IPS DF 19.7 (cell line): Measurements from ENCODE around the gene NFATC2.
"Not testable (repeated sequence)": the region's sequence is repeated elsewhere in the genome, so short reads cannot be mapped to it uniquely, and the experiment has no call there.

ENCODE experiments used
- DNase-seq: peaks from one replicate; pipeline ENCODE4 v3.0.0-alpha.2; 2013; ENCODE audit warnings: low read depth, low spot score

Gene NFATC2

DNA sequence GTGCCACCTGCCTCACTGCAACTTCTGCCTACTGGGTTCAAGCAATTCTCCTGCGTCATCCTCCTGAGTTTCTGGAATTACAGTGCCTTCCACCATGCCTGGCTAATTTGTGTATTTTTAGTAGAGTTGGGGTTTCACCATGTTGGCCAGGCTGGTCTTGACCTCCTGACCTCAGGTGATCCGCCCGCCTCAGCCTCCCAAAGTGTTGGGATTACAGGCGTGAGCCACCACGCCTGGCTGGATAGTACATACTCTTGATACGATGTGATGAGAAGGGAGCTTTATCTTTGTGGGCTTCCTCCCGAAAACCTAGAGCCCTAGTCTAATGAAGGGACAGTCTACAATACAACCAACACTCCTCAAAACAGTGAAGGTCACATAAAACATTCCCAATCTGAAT lies 2.4 kb downstream of the NFATC2 start:
- DNase-seq = not testable (repeated sequence)

DNA sequence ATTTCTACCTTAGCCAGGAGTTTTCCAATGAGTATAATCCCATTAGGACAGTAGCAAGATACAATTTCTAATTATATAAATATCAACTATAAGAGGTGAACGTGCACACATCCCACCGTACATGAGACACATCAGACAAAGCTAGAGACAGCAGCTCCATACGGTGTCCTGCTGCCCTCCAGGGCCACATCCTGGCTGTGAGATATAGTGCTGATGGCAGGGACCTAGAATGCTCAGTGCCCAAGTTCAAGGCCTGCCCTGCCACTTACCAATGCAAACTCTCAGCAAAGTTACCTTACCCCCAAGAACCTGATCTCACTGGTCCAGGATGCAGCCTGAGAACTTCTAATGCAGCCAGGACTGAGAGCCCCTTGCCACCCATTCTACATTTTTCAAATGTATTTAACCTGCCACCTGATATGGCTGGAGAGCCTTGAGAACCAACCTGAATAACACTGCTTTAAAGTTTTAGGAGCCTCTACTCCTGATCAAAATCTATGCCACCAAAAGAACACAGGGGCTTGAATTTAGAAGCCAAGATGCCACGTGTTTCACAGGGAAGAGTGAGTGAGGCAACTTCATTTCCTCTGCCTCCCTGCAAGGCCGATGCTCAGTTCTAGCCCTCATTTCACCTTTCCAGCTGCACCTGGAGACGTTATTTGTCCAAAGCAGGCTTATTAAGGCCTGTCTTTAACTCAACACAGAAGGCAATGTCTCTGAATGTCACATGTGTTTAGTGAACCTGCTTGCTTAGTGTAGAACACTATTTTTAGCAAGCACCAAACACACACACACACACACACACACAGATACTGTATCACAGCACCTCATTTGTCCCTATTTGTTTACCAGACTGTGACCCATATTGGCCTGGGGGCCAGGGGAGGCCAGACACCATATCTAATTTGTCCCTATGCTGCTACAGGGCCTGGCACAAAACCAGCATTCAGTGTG lies 6.1 kb downstream of the NFATC2 start:
- no peak for DNase-seq

DNA sequence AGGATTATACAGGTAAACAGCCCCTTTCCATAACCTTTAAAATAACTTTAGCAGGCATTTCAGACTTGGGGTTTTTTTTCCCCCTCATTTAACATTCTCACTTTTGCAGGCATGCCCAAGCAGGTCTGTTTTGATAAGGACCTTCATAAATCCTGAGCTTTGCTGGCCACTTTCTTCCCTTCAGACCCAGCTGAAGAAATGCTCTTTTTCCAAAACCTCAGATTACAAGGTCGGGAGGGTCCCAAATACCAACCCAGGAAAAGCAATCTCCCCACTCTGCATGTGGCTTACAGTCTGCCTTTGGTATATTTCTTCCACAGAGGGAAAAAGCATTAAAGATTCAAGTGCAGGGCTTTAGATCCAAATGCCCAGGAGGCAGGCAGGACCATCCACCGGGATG lies 6.8 kb downstream of the NFATC2 start:
- DNase-seq = no peak

DNA sequence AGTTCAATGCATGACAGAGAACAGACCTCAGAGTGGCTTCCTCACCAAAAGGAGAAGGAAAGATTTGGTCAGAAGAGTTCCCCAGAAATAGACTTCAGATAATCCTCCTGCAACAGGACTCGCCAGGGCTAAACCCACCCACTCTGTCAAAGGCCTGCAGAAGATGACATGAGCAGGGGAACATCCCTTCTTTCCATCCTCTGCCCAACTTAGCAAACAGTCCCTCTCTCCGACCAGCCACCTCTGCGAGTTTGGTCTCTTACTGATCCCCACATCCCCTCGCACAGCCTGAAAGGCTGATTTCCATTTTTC lies 7.5 kb downstream of the NFATC2 start:
- no peak for DNase-seq

DNA sequence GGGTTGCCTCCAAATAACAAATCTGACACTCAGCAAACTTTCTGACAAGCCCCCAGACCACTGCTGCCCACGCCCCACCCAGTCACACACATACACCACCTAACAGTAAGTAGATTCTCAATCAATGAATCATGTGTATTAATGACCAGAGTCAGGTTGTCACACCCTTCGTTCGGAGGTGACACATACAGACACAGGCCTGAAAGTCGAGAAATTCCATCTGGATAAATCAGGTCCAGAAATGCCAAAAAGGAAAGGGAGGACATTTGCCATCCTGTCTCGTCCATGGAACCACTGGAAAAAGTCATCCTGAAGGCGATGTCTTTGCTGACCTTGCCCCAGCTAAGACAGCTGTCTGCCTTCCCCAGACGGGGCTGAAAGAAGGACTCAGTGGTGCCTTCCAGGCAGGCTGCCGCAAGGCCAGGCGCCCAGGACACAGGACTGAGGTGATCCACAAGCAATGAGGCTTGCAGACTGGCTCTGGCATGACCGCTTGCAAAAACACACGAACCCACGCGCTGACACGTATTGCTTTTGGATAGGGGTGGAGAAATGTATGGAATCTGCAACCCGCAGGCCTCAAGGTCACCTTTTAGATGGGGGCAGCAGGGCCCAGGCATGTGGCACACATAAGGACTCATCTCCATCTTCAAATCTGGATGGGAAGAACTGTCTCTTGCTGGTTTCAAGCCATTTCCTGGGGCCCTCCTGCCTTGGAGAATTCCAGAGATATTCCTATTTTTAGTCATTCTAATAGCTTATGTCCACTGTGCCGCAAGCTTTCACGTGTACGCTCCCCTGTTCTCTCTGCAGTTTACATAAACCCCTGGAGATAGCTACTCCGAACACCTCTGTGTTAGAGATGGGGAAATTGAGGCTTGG lies 9.0 kb downstream of the NFATC2 start:
- no peak for DNase-seq

DNA sequence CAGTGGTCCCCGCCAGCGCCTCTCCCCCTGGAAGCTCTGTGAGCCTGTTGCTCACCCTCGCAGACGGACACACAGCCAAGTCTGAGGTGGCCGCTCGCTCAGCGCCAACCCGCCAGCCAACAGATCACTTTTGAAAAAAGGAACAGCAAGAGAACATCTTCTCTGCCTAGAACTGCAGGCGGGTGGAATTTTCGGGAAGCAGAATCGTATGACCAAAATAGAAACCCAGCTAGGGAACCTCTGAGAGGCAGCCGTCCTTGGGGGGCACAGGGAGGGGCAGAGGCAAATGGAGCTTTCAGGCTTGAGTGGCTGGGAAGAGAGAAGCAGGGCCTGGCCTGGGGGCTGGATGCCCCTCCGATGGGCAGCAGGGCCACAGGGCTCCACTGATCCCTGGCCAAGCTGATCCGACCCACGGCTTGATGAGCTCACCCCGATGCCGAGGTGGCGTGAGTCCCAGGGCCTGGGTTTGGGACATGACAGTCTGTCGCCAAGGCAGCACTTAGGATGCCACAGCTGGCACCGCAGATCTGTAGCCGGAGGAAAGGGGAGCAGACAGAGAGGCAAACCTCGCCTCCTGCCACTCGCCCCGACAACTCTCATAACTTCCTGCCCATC lies 9.8 kb downstream of the NFATC2 start:
- DNase-seq = no peak

DNA sequence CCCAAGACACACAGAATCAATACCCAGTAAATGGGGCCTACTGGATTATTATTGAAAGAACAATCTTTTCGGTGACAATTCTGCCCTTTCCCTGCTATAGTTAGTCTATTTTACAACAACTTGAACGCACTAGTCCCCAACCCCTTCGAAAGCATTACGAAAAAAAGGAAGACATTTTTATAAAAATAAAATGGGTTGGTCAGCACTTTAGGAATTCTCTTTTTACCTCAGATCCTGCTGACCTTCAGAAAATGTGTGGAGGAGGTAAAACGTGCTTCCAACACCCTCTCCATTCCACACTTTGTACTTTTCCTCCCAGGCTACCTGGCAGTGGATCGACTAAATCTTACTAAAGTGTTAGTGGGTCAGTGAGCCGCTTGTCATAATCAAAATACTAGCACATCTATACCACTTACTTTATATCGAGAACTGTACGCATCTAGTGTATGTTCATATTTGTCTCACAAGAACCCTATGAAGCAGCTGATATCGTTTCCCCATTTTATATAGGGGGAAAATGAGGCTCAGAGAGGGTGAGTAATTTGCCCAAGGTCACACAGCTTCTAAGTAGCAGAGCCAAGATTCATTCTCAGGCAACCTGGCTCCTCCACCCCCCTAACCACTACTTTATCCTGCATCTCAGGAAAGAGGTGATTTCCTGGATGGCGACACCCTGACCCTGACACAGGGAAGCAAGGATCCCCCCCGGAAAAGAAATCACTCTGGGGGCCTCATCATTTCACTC lies 10.6 kb downstream of the NFATC2 start:
- no peak for DNase-seq

DNA sequence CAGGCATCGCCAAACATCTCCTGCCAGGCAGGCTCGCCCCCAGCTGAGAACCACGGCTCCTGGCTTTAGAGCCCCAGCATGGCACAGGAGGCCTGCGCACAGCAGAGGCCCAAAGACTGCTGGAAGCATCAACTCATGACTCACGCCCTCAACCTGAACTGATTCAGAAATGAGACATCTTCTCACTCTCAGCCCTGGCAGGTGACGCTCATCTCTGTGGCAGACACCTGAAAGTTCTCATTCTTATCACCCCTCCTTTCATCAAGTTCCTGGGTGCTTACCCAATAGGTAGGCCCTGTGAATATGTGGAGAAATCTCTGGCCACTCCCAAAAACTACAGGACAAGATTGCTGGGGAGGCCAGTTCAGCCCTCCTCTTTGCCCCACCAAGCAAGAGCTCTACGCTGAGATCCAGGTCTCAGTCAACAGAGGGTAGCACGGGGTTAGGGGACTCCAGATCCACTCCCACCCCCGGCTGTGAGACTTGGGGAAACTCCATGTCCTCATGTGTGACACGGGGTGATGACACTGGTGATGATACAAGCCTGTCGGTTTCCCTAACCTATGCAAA lies 11.3 kb downstream of the NFATC2 start:
- DNase-seq = no peak

DNA sequence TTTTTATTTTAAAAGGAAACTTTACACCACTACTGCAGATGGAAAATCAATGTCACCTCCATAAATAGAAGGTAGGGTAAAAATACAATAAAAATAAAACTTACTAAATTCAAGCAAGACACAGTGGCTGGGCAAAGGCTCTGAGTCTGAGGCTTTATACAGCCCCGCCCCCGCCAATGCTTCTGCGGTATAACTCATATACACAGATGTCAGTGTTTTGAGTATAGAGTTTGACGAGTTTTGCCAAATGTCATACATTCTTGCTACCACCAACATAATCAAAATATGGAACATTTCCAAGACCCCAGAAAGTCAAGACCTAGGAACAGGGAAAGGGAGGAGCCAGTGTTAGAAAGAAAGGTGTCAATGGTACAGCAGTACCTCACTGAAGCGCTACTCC lies 12.8 kb downstream of the NFATC2 start:
- no peak for DNase-seq

DNA sequence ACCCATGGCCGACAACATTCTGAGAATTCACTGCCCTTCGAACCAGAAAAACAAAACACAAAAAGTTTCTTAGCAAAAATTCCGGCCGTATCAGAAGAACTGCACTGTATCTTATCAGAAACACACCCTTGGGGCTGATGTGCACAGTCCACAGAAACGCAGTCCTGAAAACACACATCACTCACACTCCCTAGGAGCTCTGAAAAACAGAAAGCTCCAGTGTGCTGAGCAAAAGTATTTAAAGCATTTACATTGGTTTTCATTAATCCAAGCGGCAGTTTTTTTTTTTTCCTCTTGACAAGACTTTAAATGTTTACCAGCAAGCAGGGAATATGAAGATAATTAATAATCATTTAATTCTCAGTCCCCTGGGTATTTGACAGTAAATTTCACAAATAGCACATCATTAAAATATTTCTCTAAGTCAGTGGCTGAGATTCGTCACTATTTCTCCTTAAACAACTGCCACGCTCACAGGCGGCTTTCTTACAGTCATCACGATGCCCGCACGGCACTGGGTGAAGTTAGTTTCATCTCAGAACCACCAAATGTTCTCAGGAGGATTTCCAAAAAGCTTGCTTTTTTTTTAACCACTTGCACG lies 13.3 kb downstream of the NFATC2 start:
- DNase-seq = no peak

DNA sequence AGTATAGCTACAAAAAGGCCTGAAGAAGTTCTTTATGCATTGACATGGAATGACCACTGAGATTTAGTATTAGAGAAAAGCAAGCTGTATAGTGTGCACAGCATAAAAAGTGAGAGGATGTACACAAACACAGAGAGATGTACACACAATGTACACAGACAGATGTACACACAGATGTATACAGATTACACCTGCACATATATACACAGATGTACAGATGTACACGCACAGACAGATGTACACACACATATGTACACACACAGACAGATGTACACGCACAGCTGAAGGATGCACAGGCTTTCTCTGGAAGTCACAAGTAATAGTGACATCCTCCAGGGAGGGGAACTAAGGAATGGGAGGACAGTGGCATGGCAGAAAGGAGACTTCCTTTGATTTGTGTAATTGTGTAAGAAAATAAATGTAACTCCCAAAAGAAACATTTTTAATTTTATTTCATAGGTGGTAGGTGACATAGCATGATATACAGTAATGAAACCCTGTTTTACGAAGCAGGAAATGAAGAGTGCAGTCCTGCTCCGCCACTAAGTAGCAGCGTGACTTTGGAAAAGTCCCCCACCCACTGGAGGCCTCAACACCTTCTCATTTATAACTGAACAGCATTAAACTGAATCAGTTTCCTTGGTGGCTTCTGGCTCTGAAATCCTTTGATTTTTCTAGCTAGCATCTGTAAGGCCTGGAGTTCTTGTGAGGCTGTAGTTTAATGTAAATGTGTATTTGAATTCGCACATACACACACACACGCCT lies 14.1 kb downstream of the NFATC2 start:
- no peak for DNase-seq

DNA sequence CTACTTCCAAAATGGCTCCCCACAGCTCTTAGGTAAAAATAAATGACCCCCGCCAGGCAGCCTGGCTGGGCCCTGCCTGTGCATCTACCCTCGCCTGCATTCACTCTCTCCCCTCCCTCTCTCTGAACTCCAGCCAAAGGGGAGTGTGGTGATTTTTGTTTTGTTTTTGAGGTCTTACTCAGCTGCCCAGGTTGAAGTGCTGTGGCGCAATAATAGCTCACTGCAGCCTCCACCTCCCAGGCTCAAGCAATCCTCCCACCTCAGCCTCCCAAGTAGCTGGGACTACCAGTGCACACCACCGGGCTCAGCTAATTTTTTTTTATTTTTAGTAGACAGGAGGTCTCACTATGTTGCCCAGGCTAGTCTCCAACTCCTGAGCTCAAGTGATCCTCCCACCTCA lies 15.8 kb downstream of the NFATC2 start:
- no peak for DNase-seq

DNA sequence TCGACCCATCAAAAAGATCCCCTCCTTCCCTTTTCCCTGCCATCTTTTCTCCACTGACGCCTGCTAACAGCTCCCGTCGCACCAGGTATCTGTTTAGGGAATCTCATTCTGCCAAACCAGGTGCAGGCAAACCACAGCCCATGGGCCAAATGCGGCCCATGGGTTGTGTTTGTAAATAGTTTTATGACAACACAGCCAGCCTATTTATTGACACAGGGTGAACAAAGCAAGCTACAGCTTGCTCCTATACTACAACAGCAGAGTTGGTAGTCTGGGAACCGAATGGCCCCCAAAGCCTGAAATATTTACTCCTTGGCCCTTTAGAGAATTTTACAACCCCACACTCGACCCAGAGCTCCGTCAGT lies 16.4 kb downstream of the NFATC2 start:
- no peak for DNase-seq

DNA sequence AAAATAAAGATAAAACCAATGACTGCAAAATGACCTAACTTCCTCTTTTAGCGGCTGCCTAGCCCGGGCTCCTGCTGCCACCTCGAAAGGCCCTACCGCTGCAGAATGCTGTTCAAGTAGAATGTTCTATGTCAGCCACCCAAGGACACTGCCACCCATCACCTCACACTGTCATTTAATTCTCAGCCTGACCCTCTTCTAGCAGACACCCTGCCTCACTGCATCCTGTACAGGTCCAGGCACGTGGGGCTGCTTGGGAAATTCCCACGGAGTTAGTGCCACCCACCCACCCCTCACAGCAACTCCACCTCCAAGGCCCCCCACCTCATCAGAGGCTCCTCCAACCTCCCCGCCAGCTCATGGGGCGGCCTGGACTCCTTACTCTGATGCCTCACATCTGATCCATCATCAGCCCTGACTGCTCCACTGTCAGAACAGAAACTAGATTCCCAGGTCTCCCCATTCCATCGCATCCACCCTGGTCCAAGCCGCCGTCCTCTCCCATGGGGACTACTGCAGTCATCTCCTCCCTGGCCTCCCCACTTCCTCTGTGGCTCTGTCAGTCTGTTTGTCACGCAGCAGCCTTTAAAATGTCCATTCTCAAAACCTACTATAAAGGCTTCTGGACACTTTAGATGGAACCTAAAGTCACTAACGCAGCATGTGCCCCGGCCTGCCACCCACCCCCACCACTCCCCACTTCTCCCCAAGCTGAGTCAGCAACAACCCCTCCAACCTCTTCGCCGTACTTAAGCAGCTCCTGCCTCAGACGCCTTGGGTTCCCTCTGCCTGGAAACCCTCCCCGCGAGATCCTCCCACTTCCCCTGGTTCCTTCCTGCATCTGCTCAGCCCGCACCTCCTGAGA lies 17.0 kb downstream of the NFATC2 start:
- DNase-seq = no peak

DNA sequence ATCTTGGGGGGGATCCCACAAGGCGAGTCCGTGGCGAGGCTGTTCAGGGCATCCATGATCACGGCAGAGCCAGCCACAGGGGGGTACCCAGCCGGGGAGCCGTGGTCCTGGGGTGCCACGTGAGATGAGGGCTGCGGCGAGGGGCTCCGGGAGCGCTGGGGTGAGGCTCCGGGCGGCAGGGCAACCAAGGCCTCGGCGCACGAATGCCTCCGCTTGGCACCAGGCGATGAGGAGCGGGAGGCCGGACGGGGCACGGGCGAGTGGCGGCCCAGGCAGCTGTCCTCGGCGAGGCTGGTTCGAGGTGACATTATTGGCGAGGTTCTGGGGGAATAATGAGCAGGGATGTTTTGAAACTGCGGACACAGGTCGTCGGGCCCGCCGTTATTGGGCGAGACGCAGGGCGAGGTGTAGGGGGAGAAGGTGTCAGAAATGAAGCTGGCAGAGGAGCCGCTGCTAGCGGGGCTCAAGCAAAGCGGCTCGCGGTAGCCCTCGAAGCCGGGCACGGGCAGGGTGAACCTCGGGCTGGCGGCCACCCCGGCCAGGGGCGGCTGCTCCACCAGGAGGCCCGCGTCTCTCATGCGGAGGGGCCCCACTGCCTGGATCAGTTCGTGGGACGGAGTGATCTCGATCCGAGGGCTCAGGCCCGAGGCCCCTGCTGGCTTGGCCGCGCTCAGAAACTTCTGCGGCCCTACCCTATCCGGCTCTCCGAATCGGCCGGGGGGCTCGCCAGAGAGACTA lies 19.1 kb downstream of the NFATC2 start:
- no peak for DNase-seq

DNA sequence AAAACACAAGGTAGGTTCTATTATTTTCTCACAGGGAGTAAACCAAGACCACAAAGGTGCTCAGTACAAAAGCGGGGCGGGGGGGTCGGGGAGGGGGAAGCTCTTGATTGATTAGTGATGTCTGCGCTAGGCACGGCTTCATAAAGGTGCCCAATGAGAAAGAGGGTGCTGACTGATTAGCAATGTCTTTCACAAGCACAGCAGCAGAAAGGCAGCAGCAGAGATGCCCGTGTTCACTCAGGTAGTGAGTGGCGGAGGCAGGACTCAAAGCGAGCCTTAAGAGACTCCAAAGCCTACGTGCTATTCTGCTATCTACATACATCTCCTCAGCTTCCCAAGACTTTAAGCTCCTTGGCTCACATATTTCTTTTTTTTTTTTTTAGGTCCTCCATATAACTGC lies 20.3 kb downstream of the NFATC2 start:
- no peak for DNase-seq

DNA sequence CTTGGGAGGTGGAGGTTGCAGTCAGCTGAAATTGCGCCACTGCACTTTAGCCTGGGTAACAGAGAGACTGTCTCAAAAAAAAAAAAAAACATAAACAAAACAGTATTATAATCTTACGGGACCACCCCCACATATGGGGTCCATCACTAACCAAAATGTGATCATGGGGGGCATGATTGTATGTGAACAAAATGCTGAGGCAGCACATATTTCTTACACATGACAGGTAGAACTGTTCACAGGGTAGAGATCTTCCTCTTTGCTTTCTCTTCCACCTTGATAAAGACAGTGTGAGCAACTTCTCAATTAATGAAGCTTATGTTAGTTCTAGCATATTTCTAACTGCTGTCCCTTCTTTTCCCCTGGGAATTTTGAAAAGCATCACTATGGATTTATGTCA lies 24.7 kb downstream of the NFATC2 start:
- no peak for DNase-seq

DNA sequence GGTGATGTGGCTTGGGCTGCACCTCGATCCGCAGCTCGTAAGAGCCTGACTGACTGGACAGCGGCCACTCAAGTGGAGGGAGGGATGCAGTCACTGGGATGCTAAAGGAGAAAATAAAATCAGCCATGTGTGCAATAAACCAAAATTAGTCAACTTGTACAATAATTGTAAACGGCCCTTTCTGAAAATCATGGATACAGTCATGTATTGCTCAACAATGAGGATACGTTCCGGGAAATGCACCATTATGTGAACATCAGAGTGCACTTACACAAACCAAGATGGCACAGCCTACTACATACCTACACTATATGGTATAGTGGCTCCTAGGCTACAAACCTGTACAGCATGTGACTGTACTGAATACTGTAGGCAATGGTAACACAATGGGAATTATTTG lies 25.7 kb downstream of the NFATC2 start:
- DNase-seq = no peak

DNA sequence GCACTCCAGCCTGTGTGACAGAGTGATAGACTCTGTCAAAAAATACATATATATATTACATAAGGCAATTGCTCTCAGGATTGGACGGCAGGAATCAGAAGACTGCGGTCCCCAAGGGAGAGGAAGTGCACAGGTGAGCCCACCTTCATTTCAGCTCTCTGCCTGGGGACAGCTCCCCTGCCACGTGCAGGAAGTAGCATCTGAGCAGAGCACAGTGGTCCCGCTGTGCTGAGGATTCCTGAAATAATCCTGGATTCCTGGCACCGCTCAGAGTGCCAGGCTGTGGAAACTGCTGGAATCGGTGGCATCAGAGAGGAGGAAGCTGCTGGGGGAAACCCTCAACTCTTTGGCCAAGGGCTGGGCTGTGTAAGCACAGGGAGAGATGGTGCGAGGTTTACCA lies 27.7 kb downstream of the NFATC2 start:
- no peak for DNase-seq
